Keratinocyte (primary cell): ENCODE measurements around the gene IL17A. TPM values are rescaled to one million over a fixed set of nuclear protein-coding genes. Genes with fewer than 3 reads are reported as not detected.

ENCODE experiments used
- DNase-seq: peaks from one replicate; pipeline ENCODE4 v3.0.0-alpha.2; 2011; ENCODE audit warnings: low read depth, missing footprints, low spot score
- FAIRE-seq: peaks from 2 replicates; lab custom pipeline; 2011; peaks lifted over from hg19 to GRCh38; lab: Jason Lieb, UNC
- H2AFZ ChIP-seq: 2 replicates; pipeline ENCODE4 v1.6.0; 2012; ENCODE audit warnings: low read length, control low read depth, inconsistent platforms; ENCODE audit not compliant: control insufficient read depth
- H3K27ac ChIP-seq: 2 replicates; pipeline ENCODE4 v1.5.1; 2011; ENCODE audit warnings: low read length; ENCODE audit not compliant: control insufficient read depth, insufficient read depth
- H3K27me3 ChIP-seq: 3 replicates; pipeline ENCODE4 v1.6.0; 2011; ENCODE audit warnings: low read length; ENCODE audit not compliant: control insufficient read depth, insufficient read depth; ENCODE audit errors: extremely low read depth
- H3K36me3 ChIP-seq, 2 experiments: 2 replicates in 1 of 2; 3 replicates in 1 of 2; pipeline ENCODE4 v1.5.1; 2011; ENCODE audit warnings: low read length in 2 of 2, mild to moderate bottlenecking in 1 of 2; ENCODE audit not compliant: control insufficient read depth in 2 of 2, insufficient read depth in 2 of 2; ENCODE audit errors: extremely low read depth in 1 of 2
- H3K4me1 ChIP-seq: 3 replicates; pipeline ENCODE4 v1.5.1; 2011; ENCODE audit warnings: low read length; ENCODE audit not compliant: control insufficient read depth, insufficient read depth; ENCODE audit errors: extremely low read depth
- H3K4me2 ChIP-seq: 3 replicates; pipeline ENCODE4 v1.6.0; 2011; ENCODE audit warnings: low read depth, low read length; ENCODE audit not compliant: control insufficient read depth, insufficient read depth; ENCODE audit errors: extremely low read depth
- H3K4me3 ChIP-seq, 3 experiments: fragments of 200-600 bp in 1 of 3; sonication (generic) in 1 of 3; 2 replicates in 2 of 3; 3 replicates in 1 of 3; pipeline ENCODE4 v1.5.1; 2011 to 2016; ENCODE audit warnings: low read length in 3 of 3, mild to moderate bottlenecking in 3 of 3, control low read depth in 2 of 3, inconsistent platforms in 1 of 3, low read depth in 1 of 3, mixed read lengths in 1 of 3, mixed run types in 1 of 3, moderate library complexity in 1 of 3; ENCODE audit not compliant: control insufficient read depth in 2 of 3, insufficient read depth in 2 of 3; ENCODE audit errors: extremely low read depth in 1 of 3
- H3K79me2 ChIP-seq: 2 replicates; pipeline ENCODE4 v1.6.0; 2012; ENCODE audit warnings: low read length; ENCODE audit not compliant: control insufficient read depth, insufficient read depth
- H3K9ac ChIP-seq: 3 replicates; pipeline ENCODE4 v1.6.0; 2011; ENCODE audit warnings: low read length; ENCODE audit not compliant: control insufficient read depth, insufficient read depth; ENCODE audit errors: extremely low read depth
- H3K9me1 ChIP-seq: 3 replicates; pipeline ENCODE4 v1.6.0; 2011; ENCODE audit warnings: low read length; ENCODE audit not compliant: control insufficient read depth, insufficient read depth; ENCODE audit errors: extremely low read depth
- H3K9me3 ChIP-seq: 2 replicates; pipeline ENCODE4 v1.5.1; 2012; ENCODE audit warnings: low read depth, low read length; ENCODE audit not compliant: control insufficient read depth
- H4K20me1 ChIP-seq: 3 replicates; pipeline ENCODE4 v1.6.0; 2011; ENCODE audit warnings: low read length; ENCODE audit not compliant: control insufficient read depth, insufficient read depth; ENCODE audit errors: extremely low read depth
- CTCF ChIP-seq, 3 experiments: IDR thresholded peaks in 1 of 3; conservative IDR thresholded peaks in 1 of 3; optimal IDR thresholded peaks in 1 of 3; 2 replicates in 2 of 3; 3 replicates in 1 of 3; pipeline versions ENCODE3 to v1.5.1; 2011; ENCODE audit warnings: low read length in 3 of 3, mild to moderate bottlenecking in 3 of 3, moderate library complexity in 2 of 3, control low read depth in 1 of 3, inconsistent platforms in 1 of 3; ENCODE audit not compliant: insufficient read depth in 2 of 3; ENCODE audit errors: extremely low read depth in 1 of 3
- EZH2 ChIP-seq: IDR thresholded peaks from one replicate; pipeline ENCODE4 v1.6.1; 2012; ENCODE audit warnings: inconsistent platforms, mild to moderate bottlenecking, low read length, moderate library complexity
- dilution Hi-C: fragments of 300-500 bp; cut with MboI; formaldehyde crosslinking; loops from one replicate; pipeline ENCODE4 v1.7.0; 2020; ENCODE audit warnings: low sequenced_read_pairs; ENCODE audit not compliant: extremely low pct_ligation_motif_present
- polyA plus RNA-seq, 5 experiments: library from polyadenylated mRNA; depleted of rRNA in 3 of 5; stranded (reverse) in 3 of 5; stranded (forward) in 1 of 5; unstranded in 1 of 5; fragments of >200 nt; gene quantifications; 1 replicate in 1 of 5; 2 replicates in 3 of 5; 3 replicates in 1 of 5; pipeline versions ENCODE4 v1.2.1 to v1.2.3, GENCODE V29; 2011 to 2012; ENCODE audit warnings: missing spikeins in 2 of 5, low read depth in 1 of 5, low replicate concordance in 1 of 5

IL17A gene
- polyA plus RNA-seq, 1 donor (not counting 4 experiments of a cell fraction or from before 2014, with no cell fraction given), result not detected

GRCh38 chr6:52138284-52138683 is 47.9 kb upstream of the IL17A start:
- DNase-seq, result no peak
- Histone ChIP-seq H3K9me1 (no peaks in the 10 kb centered on the region), H3K4me3 (no peak overlapping the region), H3K9me3 (no peaks in the 10 kb centered on the region), H2AFZ (no peak overlapping the region), H3K4me1 (no peaks in the 10 kb centered on the region), H3K36me3 (no peaks in the 10 kb centered on the region), H3K9ac (no peak overlapping the region), H3K27me3 (peaks cover 27% of the 10 kb centered on the region), H4K20me1 (no peaks in the 10 kb centered on the region), H3K4me2 (no peak overlapping the region), H3K27ac (no peak overlapping the region), H3K79me2 (no peaks in the 10 kb centered on the region)
- TF ChIP-seq EZH2 (no peak), CTCF (optimal IDR thresholded peaks at IDR 0.05 in 1 of 3, IDR thresholded peaks at IDR 0.05 in 1 of 3, conservative IDR thresholded peaks at IDR 0.05 in 1 of 3; ENCODE audit: extremely low read depth in 1 of 3, insufficient read depth in 2 of 3, low read length in 3 of 3) (no peak)
- peak; percentile 13 for FAIRE-seq
- dilution Hi-C loops, result no loop called here

GRCh38 chr6:52139985-52140680 is 46.0 kb upstream of the IL17A start:
- dilution Hi-C loops, result no loop called here
- no peaks in the 10 kb centered on the region for H3K9me3 ChIP-seq
- no peak overlapping the region for H3K9ac ChIP-seq
- no peaks in the 10 kb centered on the region for H4K20me1 ChIP-seq
- no peaks in the 10 kb centered on the region for H3K4me1 ChIP-seq
- no peak overlapping the region for H3K4me2 ChIP-seq
- H2AFZ ChIP-seq, result no peak overlapping the region
- peaks cover 27% of the 10 kb centered on the region for H3K27me3 ChIP-seq
- no peaks in the 10 kb centered on the region for H3K36me3 ChIP-seq
- no peak overlapping the region for H3K4me3 ChIP-seq
- TF ChIP-seq CTCF (optimal IDR thresholded peaks at IDR 0.05 in 1 of 3, IDR thresholded peaks at IDR 0.05 in 1 of 3, conservative IDR thresholded peaks at IDR 0.05 in 1 of 3; ENCODE audit: extremely low read depth in 1 of 3, insufficient read depth in 2 of 3, low read length in 3 of 3), result no peak
- no peak for TF ChIP-seq EZH2
- no peak overlapping the region for H3K27ac ChIP-seq
- H3K79me2 ChIP-seq, result no peaks in the 10 kb centered on the region
- H3K9me1 ChIP-seq, result no peaks in the 10 kb centered on the region
- no peak for DNase-seq
- no peak for FAIRE-seq
